ENCODE data around the gene RSPH1.
A peak's percentile ranks its signal among the peaks of the same experiment; 100 is the strongest.

RSPH1 gene

GRCh38 chr21:42496120-42496838, at the start of gene RSPH1:
RSPH1 (minus strand) TSS chr21:42496224; CDS start chr21:42496186, 38 bp downstream.
- DNase-seq: peak; percentile 97 to 99
- TF ChIP-seq POLR2A (IDR thresholded peaks at IDR 0.05; ENCODE audit: low read length) (peak; percentile 57), GATA1 (IDR thresholded peaks at IDR 0.05; ENCODE audit: low read depth, low read length) (no peak)

DNA sequence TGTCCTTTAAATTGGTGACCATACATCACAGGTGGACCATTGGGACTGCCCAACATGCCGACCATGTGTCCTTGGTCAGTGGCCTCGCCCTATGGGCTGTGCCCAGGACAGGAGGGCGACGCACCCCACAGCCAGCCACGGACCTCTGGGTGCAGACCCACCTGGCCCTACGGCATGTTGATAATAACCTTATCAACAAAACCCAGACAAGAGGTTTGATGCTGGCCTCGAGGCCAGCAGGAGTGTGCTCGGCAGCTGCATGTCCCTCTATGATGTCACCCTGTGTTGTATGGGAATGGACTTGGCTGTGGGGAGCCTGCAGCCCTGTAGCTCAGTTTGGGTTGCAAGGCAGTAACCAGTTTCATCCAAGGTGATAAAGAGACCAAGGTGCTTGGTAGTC, 49.7 kb upstream of the RSPH1 start:
- TF ChIP-seq POLR2A (IDR thresholded peaks at IDR 0.05; ENCODE audit: low read length) (no peak), GATA1 (IDR thresholded peaks at IDR 0.05; ENCODE audit: low read depth, low read length) (no peak)
- DNase-seq: peak; percentile 66 to 88

- peak in 1 of 2 experiments; percentile 31 for DNase-seq
- TF ChIP-seq POLR2A (IDR thresholded peaks at IDR 0.05; ENCODE audit: low read length): no peak
- no peak for TF ChIP-seq GATA1 (IDR thresholded peaks at IDR 0.05; ENCODE audit: low read depth, low read length)
Observed at GRCh38 chr21:42545317-42545716, 49.3 kb upstream of the RSPH1 start.

GRCh38 chr21:42544544-42544943, 48.5 kb upstream of the RSPH1 start:
- DNase-seq: peak; percentile 24 to 31
- TF ChIP-seq GATA1 (IDR thresholded peaks at IDR 0.05; ENCODE audit: low read depth, low read length) (no peak), POLR2A (IDR thresholded peaks at IDR 0.05; ENCODE audit: low read length) (no peak)

DNA sequence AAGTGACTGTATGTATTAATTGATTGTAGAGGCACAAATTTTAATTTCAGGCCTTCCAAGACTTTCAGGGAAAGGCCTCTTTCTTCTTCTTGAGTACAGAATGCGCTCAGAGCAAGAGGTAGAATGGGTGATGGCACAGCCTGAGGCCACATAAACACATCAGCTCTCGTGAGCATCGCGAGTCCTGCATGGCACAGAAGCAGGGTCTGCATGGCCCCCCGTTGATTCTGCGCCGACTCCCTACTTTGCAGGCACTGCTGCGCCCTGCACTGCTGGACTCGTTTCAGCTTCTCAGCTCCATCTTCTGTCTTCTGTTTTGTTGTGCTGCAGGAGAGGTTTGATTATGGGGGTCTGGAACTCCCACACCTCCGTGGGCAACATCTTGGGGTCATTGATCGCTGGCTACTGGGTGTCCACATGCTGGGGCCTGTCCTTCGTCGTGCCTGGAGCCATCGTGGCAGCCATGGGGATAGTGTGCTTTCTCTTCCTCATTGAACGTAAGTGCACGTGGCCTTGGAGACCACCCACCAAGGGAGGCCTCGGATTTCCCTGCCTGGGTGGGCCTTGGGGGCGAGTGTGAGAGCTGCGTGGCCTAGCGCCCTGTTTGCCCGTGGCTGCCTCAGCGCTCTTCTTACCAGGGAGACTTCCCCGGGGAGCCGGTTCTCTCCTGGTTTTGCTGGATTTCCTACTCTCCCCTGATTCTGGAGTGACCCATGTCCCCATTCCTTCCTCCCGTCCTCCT, 47.3 kb upstream of the RSPH1 start:
- TF ChIP-seq GATA1 (IDR thresholded peaks at IDR 0.05; ENCODE audit: low read depth, low read length) (no peak), POLR2A (IDR thresholded peaks at IDR 0.05; ENCODE audit: low read length) (no peak)
- DNase-seq: no peak

DNA sequence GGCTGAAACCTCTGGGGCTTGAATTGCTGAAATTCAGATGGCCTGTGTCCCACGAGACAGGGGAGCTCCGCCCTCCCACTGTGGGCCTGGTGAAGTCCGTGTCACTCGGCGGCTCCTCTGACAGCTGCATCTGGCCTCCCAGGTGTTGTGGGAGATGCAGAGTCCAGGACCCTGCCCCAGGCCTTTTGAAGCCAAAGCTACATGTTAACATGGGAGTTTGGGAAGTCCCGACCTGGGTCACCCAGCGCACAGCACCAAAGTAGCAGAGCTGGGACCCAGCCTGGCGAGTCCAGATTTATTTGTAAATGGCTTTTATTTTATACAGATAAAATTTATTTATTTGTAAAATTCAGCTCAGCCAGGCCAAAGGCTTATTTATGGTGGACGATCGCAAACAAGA, 46.6 kb upstream of the RSPH1 start:
- TF ChIP-seq GATA1 (IDR thresholded peaks at IDR 0.05; ENCODE audit: low read depth, low read length) (no peak), POLR2A (IDR thresholded peaks at IDR 0.05; ENCODE audit: low read length) (no peak)
- no peak for DNase-seq

DNA sequence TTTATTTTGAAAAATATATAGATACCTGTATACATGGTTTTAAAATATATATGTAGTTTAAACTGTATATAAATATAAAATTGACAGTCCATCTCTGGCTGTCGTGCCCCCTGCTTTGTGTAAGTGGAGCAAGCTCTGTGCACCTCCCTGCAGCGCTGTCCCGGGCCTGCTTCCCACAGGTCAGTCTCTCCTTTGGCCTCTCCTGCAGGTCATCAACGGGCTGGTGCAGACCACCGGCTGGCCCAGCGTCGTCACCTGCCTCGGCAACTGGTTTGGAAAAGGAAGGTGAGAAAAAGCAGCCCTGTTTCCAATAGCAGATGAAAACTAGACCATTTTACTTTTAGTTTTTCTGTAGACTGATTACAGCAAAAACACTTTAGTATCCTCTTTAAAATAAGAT, 46.2 kb upstream of the RSPH1 start:
- TF ChIP-seq GATA1 (IDR thresholded peaks at IDR 0.05; ENCODE audit: low read depth, low read length) (no peak), POLR2A (IDR thresholded peaks at IDR 0.05; ENCODE audit: low read length) (no peak)
- DNase-seq: no peak

DNA sequence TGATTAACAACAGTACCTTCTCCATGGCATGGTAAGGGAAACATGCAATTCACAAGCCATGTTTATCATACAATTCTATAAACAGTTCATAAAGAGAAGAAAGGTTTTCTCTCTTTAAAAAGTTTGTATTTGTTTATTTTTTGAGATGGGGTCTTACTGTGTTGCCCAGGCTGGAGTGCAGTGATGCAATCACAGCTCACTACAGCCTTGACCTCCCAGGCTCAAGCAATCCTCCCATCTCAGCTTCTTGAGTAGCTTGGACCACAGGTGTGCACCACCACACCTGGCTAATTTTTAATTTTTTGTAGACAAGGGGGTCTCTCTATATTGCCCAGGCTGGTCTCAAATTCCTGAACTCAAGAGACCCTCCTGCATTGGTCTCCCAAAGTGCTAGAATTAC, 45.6 kb upstream of the RSPH1 start:
- TF ChIP-seq GATA1 (IDR thresholded peaks at IDR 0.05; ENCODE audit: low read depth, low read length) (no peak), POLR2A (IDR thresholded peaks at IDR 0.05; ENCODE audit: low read length) (no peak)
- no peak for DNase-seq

DNA sequence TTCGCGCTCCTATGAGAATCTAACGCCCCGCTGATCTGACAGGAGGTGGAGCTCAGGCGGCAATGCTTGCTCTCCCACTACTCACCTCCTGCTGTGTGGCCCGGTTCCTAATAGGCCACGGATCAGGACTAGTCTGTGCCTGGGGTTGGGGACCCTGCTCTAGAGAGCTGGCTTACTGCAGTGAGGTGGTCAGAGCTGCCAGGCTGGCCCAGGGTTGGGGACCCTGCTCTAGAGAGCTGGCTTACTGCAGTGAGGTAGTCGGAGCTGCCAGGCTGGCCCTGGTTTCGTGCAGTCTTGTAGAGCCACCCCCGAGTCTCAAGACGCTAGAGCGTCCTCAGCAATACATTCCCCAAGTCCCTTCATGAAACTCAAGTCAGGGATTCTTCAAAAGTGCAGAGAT, 45.1 kb upstream of the RSPH1 start:
- DNase-seq: no peak
- no peak for TF ChIP-seq GATA1 (IDR thresholded peaks at IDR 0.05; ENCODE audit: low read depth, low read length)
- no peak for TF ChIP-seq POLR2A (IDR thresholded peaks at IDR 0.05; ENCODE audit: low read length)

- no peak for DNase-seq
- TF ChIP-seq GATA1 (IDR thresholded peaks at IDR 0.05; ENCODE audit: low read depth, low read length) (no peak), POLR2A (IDR thresholded peaks at IDR 0.05; ENCODE audit: low read length) (no peak)
Observed at GRCh38 chr21:42540396-42540795, 44.4 kb upstream of the RSPH1 start.

GRCh38 chr21:42539931-42540343, 43.9 kb upstream of the RSPH1 start:
- TF ChIP-seq GATA1 (IDR thresholded peaks at IDR 0.05; ENCODE audit: low read depth, low read length) (no peak), POLR2A (IDR thresholded peaks at IDR 0.05; ENCODE audit: low read length) (no peak)
- peak; percentile 61 to 64 for DNase-seq

- no peak for DNase-seq
- TF ChIP-seq POLR2A (IDR thresholded peaks at IDR 0.05; ENCODE audit: low read length) (no peak), GATA1 (IDR thresholded peaks at IDR 0.05; ENCODE audit: low read depth, low read length) (no peak)
Observed at GRCh38 chr21:42539342-42539741, 43.3 kb upstream of the RSPH1 start.

DNA sequence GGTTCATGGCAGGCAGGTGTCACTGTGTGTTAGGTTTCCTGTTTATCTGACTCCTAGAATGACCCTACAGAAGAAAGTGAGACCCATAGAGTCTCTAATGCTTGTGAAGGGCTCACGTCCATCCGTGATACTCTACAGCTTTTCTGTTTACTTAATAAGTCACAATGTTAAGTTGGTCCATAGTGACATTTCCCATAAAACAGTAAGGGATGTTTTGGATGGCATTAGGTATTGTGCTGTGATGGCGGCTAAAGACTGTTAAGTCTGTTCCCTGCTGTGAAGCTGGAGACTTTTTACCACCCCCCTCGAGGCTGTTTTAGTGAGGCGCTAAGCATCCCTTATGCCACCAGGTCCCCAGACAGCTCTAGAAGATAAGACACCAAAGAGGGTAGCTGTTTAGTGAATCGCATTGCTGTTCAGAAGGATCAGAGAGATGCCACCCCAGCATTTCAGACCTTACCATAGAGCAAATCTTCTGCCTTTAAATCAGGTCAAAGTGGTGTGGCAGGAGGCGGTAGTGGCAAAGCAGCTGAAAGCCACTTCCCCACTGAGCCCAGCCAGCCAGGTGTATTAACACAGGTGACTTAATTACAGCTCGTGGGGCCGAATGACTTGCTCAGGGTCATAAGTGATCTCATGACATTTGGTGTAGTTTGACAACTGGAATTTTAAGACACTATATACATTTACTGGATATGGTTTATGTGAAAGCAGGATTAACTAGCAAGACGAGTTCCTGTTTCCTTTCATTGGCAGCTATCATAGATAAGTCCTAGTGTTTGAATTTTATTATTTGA, 42.7 kb upstream of the RSPH1 start:
- TF ChIP-seq POLR2A (IDR thresholded peaks at IDR 0.05; ENCODE audit: low read length) (no peak), GATA1 (IDR thresholded peaks at IDR 0.05; ENCODE audit: low read depth, low read length) (no peak)
- DNase-seq: no peak

Measured in erythroblast (primary cell).